Activated T-cell treated with anti-CD3 and anti-CD28 coated beads, Interleukin-2, amount 50 U/mL, for 48 hours (primary cell): ENCODE data around the gene UQCRQ.

Source experiments
- DNase-seq, 2 experiments: peaks; one replicate each; pipeline ENCODE4 v3.0.0-alpha.2; 2020

UQCRQ gene

GRCh38 chr5:132871459-132872284, 5.2 kb downstream of the UQCRQ start:
- DNase-seq = no peak

GRCh38 chr5:132872788-132873118, 6.3 kb downstream of the UQCRQ start:
- DNase-seq = no peak

- DNase-seq = no peak
Measured at GRCh38 chr5:132873119-132873929, 6.9 kb downstream of the UQCRQ start, which contains the start of gene LEAP2. TSS of gene LEAP2 (plus strand) at chr5:132873668. CDS start at chr5:132873695, 27 bp downstream.

GRCh38 chr5:132873930-132874271, 7.5 kb downstream of the UQCRQ start:
- DNase-seq = no peak

- no peak for DNase-seq
Measured at GRCh38 chr5:132876020-132876759, 9.7 kb downstream of the UQCRQ start.

GRCh38 chr5:132877466-132877865, 11.0 kb downstream of the UQCRQ start:
- DNase-seq = no peak

- DNase-seq = no peak
Measured at GRCh38 chr5:132877938-132878337, 11.5 kb downstream of the UQCRQ start.

- DNase-seq = no peak
Measured at GRCh38 chr5:132883261-132883834, 16.9 kb downstream of the UQCRQ start.

GRCh38 chr5:132884548-132884947, 18.1 kb downstream of the UQCRQ start:
- DNase-seq = no peak

GRCh38 chr5:132886064-132886823, 19.8 kb downstream of the UQCRQ start:
- no peak for DNase-seq

GRCh38 chr5:132887283-132887682, 20.8 kb downstream of the UQCRQ start:
- no peak for DNase-seq

GRCh38 chr5:132889501-132889900, 23.1 kb downstream of the UQCRQ start:
- no peak for DNase-seq

- DNase-seq = no peak
Measured at GRCh38 chr5:132890817-132891216, 24.4 kb downstream of the UQCRQ start.

GRCh38 chr5:132895719-132896305, 29.4 kb downstream of the UQCRQ start:
- no peak for DNase-seq

- no peak for DNase-seq
Measured at GRCh38 chr5:132896685-132897084, 30.2 kb downstream of the UQCRQ start.

GRCh38 chr5:132898094-132898493, 31.7 kb downstream of the UQCRQ start:
- DNase-seq = no peak

- DNase-seq = no peak
Measured at GRCh38 chr5:132901036-132901435, 34.6 kb downstream of the UQCRQ start.

GRCh38 chr5:132901730-132902129, 35.3 kb downstream of the UQCRQ start:
- no peak for DNase-seq

- no peak for DNase-seq
Measured at GRCh38 chr5:132905938-132906337, 39.5 kb downstream of the UQCRQ start.

GRCh38 chr5:132907161-132907560, 40.7 kb downstream of the UQCRQ start:
- DNase-seq = no peak

- DNase-seq = no peak
Measured at GRCh38 chr5:132909702-132910101, 43.3 kb downstream of the UQCRQ start.

- DNase-seq = no peak
Measured at GRCh38 chr5:132915681-132916080, 49.2 kb downstream of the UQCRQ start.
